WERI-Rb-1 (cell line): ENCODE data around the gene FBXO28.
A peak's percentile ranks its signal among the peaks of the same experiment; 100 is the strongest.

ENCODE experiments used
- DNase-seq: peaks from one replicate; pipeline ENCODE4 v3.0.0-alpha.2; 2020
- H3K27ac ChIP-seq: fragments of 250-450 bp; sonication (Bioruptor Pico); 2 replicates; pipeline ENCODE4 v1.5.1; 2020; ENCODE audit warnings: mild to moderate bottlenecking, moderate library complexity
- H3K27me3 ChIP-seq: fragments of 250-450 bp; sonication (Bioruptor Pico); 2 replicates; pipeline ENCODE4 v1.5.1; 2021; ENCODE audit warnings: mild to moderate bottlenecking, low read depth, moderate library complexity; ENCODE audit not compliant: insufficient read depth, severe bottlenecking
- H3K36me3 ChIP-seq: fragments of 250-450 bp; sonication (Bioruptor Pico); 2 replicates; pipeline ENCODE4 v1.5.1; 2020; ENCODE audit warnings: mild to moderate bottlenecking, moderate library complexity
- H3K4me3 ChIP-seq: 2 replicates; pipeline ENCODE4 v1.5.1; 2011; ENCODE audit warnings: low read depth, mild to moderate bottlenecking, control low read depth, low read length
- H3K9me3 ChIP-seq: fragments of 250-450 bp; sonication (Bioruptor Pico); 2 replicates; pipeline ENCODE4 v1.5.1; 2021; ENCODE audit warnings: mild to moderate bottlenecking, moderate library complexity; ENCODE audit not compliant: severe bottlenecking
- CTCF ChIP-seq: IDR thresholded peaks from 2 replicates; pipeline ENCODE4 v1.5.1; 2011; ENCODE audit warnings: low read depth, mild to moderate bottlenecking, control low read depth, inconsistent platforms, low read length

Gene FBXO28

DNA sequence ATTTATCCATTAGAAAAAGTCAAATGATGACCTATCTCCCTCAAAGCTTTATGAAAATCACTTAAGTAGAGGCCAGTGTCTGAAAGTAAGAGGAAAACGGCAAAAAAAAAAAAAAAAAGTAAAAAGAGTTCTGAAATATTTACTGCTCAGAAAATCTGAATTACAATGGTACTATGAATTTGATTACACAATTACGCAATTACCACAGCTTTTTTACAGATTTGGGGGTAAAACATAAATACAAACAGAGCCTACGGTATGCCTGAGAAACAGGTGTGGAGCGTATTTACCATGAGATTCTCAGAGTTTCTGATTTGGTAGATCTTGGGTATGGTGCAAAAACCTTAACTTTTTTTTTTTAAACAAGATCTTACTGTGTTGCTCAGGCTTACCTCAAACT, 15.9 kb upstream of the FBXO28 start:
- Histone ChIP-seq H3K36me3 (no peaks in the 10 kb centered on the region), H3K9me3 (no peaks in the 10 kb centered on the region), H3K4me3 (no peak overlapping the region), H3K27me3 (no peaks in the 10 kb centered on the region), H3K27ac (no peak overlapping the region)
- TF ChIP-seq CTCF: no peak
- DNase-seq: no peak

- Histone ChIP-seq H3K27me3 (no peaks in the 10 kb centered on the region), H3K9me3 (no peaks in the 10 kb centered on the region), H3K27ac (no peak overlapping the region), H3K36me3 (no peaks in the 10 kb centered on the region), H3K4me3 (no peak overlapping the region)
- DNase-seq: peak; percentile 26
- peak; percentile 44; the same call in 1 of the 2 replicates for TF ChIP-seq CTCF
Observed at GRCh38 chr1:224106568-224107281, 7.2 kb upstream of the FBXO28 start.

- H3K27ac ChIP-seq: no peak overlapping the region
- no peaks in the 10 kb centered on the region for H3K27me3 ChIP-seq
- TF ChIP-seq CTCF: no peak
- H3K9me3 ChIP-seq: no peaks in the 10 kb centered on the region
- no peak overlapping the region for H3K4me3 ChIP-seq
- DNase-seq: no peak
- no peaks in the 10 kb centered on the region for H3K36me3 ChIP-seq
Observed at GRCh38 chr1:224107282-224107625, 6.7 kb upstream of the FBXO28 start.

- Histone ChIP-seq H3K4me3 (no peak overlapping the region), H3K9me3 (no peaks in the 10 kb centered on the region), H3K27me3 (no peaks in the 10 kb centered on the region), H3K36me3 (no peaks in the 10 kb centered on the region), H3K27ac (no peak overlapping the region)
- DNase-seq: no peak
- TF ChIP-seq CTCF: no peak
Observed at GRCh38 chr1:224108991-224109390, 4.9 kb upstream of the FBXO28 start.

- Histone ChIP-seq H3K36me3 (no peaks in the 10 kb centered on the region), H3K4me3 (no peak overlapping the region), H3K27me3 (no peaks in the 10 kb centered on the region), H3K27ac (no peak overlapping the region), H3K9me3 (no peaks in the 10 kb centered on the region)
- TF ChIP-seq CTCF: no peak
- no peak for DNase-seq
Observed at GRCh38 chr1:224109981-224110380, 3.9 kb upstream of the FBXO28 start.

- no peak for TF ChIP-seq CTCF
- H3K36me3 ChIP-seq: no peaks in the 10 kb centered on the region
- no peaks in the 10 kb centered on the region for H3K27me3 ChIP-seq
- DNase-seq: no peak
- no peak overlapping the region for H3K27ac ChIP-seq
- H3K4me3 ChIP-seq: no peak overlapping the region
- H3K9me3 ChIP-seq: no peaks in the 10 kb centered on the region
Observed at GRCh38 chr1:224113005-224113404, 906 bp upstream of the FBXO28 start.
